Muscle of leg (tissue), 11 donors: ENCODE measurements around the gene DCTPP1. TPM values are rescaled to one million over a fixed set of nuclear protein-coding genes. Genes with fewer than 3 reads are reported as not detected.
A peak's percentile ranks its signal among the peaks of the same experiment; 100 is the strongest.
"Not testable (repeated sequence)": the region's sequence is repeated elsewhere in the genome, so short reads cannot be mapped to it uniquely, and the experiment has no call there.

Source experiments
- DNase-seq: peaks from one replicate; pipeline ENCODE4 v3.0.0; 2013
- H3K27ac ChIP-seq: one replicate; pipeline ENCODE4 v1.5.1; 2013; ENCODE audit warnings: mild to moderate bottlenecking, low read length, control low read depth
- H3K27me3 ChIP-seq: one replicate; pipeline ENCODE4 v1.6.1; 2013; ENCODE audit warnings: low read length; ENCODE audit not compliant: control insufficient read depth, insufficient read depth
- H3K36me3 ChIP-seq: one replicate; pipeline ENCODE4 v1.6.1; 2013; ENCODE audit warnings: low read length; ENCODE audit not compliant: control insufficient read depth, insufficient read depth
- H3K4me1 ChIP-seq: one replicate; pipeline ENCODE4 v1.6.1; 2013; ENCODE audit warnings: low read length; ENCODE audit not compliant: control insufficient read depth, insufficient read depth
- H3K4me3 ChIP-seq: one replicate; pipeline ENCODE4 v1.5.1; 2013; ENCODE audit warnings: low read length, control low read depth
- H3K9me3 ChIP-seq: replicated peaks from 2 replicates; pipeline ENCODE4 v1.6.1; 2013; ENCODE audit warnings: low read depth, low read length; ENCODE audit not compliant: control insufficient read depth
- WGBS: methylation state at CpG from one replicate; pipeline ENCODE4 v1.1.5; 2013; ENCODE audit warnings: missing lambda C conversion rate; ENCODE audit not compliant: insufficient coverage; 5-methylcytosine and 5-hydroxymethylcytosine counted together
- polyA plus RNA-seq, 8 donors: library from polyadenylated mRNA; unstranded; fragments of 120-200 nt; gene quantifications; one replicate each; pipeline versions ENCODE4 v1.2.1 to v1.2.3, GENCODE V29; 2013; ENCODE audit warnings: inconsistent platforms in 1 of 8, low replicate concordance in 1 of 8; ENCODE audit not compliant: insufficient read length in 8 of 8, insufficient read depth in 1 of 8
- total RNA-seq: library from RNA; stranded (reverse); fragments of 120-200 nt; gene quantifications from one replicate; pipeline ENCODE4 v1.2.4, GENCODE V29; 2013

The DCTPP1 gene
- total and polyA plus RNA-seq, 9 donors: 13.0 to 36.5 (median 33.7) TPM

DNA sequence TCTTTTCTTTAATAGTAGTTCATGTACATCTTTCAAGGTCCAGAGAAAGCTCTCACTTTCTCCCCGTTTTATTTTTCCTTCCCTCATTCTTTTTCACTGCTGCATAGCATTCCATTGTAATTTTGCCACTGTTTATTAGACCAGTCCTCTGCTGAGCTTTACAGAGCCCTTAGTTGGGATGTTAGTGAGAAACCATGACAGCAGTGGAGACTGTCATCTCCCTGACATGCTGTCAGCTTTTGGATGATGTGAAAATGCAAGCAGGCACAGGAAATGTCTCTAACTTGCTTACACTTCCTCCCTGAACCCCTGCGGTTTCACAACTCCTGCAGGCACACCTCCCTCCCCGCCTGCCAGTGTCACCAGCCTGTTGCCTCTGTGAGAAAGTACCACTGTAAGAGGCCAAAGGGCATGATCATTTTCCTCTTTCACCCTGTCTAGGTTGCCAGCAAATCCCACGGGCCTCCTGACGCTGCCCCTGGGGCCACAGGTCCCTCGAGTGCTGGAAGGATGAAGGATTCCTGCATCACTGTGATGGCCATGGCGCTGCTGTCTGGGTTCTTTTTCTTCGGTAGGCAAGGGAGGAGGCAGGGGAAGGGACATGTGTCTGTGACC is 42.6 kb upstream of the DCTPP1 start, which contains the start of gene ITGAL:
TSS of gene ITGAL (plus strand) at position 415 of the 615 bp plus-strand sequence. CDS start at position 511, 96 bp downstream.
- peak; percentile 48 for DNase-seq
- Histone ChIP-seq H3K36me3 (no peaks in the 10 kb centered on the region), H3K9me3 (no peaks in the 10 kb centered on the region), H3K4me3 (peak within 1 kb of the TSS; percentile 30), H3K27ac (no peak within 1 kb of the TSS), H3K4me1 (no peaks in the 10 kb centered on the region), H3K27me3 (peaks cover 31% of the 10 kb centered on the region)
- WGBS: 67% methylated on average over 7 of the region's 8 CpGs

DNA sequence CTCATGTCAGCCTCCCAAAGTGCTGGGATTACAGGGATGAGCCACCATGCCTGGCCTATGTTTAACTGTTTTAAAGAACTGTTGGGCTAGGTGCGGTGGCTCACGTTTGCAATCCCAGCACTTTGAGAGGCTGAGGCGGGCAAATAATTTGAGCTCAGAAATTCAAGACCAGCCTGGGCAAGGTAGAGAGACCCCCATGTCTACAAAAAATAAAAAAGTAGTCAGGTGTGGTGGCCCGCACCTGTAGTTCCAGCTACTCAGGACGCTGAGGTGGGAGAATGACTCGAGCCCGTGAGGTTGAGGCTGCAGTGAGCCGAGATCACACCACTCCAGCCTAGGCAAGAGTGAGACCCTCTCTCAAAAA is 40.8 kb upstream of the DCTPP1 start:
- no peaks in the 10 kb centered on the region for H3K4me1 ChIP-seq
- WGBS: 79% methylated on average over 3 of the region's 8 CpGs

DNA sequence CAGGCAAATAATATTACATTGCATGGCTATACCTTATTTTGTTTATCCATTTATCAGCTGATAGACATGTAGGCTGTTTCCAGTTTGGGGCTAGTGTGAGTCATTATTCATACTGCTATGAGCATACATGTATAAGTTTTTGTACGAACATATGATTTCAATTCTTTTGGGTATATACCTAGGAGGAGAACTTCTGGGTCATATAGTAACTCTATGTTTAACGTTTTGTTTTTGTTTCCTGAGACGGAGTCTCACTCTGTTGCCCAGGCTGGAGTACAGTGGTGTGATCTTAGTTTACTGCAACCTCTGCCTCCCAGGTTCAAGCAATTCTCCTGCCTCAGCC is 40.3 kb upstream of the DCTPP1 start:
- peaks cover 27% of the 10 kb centered on the region for H3K27me3 ChIP-seq
- H3K36me3 ChIP-seq: no peaks in the 10 kb centered on the region
- H3K4me1 ChIP-seq: no peaks in the 10 kb centered on the region
- WGBS: no CpG with 5 or more reads among the region's 3 CpGs
- no peaks in the 10 kb centered on the region for H3K9me3 ChIP-seq
- no peak overlapping the region for H3K27ac ChIP-seq
- H3K4me3 ChIP-seq: no peak overlapping the region
- no peak for DNase-seq

More for the DNA sequence above, 40.8 kb upstream of the DCTPP1 start:
- Histone ChIP-seq H3K27ac (no peak overlapping the region), H3K27me3 (peaks cover 29% of the 10 kb centered on the region), H3K9me3 (no peaks in the 10 kb centered on the region), H3K4me3 (no peak overlapping the region), H3K36me3 (no peaks in the 10 kb centered on the region)
- no peak for DNase-seq

DNA sequence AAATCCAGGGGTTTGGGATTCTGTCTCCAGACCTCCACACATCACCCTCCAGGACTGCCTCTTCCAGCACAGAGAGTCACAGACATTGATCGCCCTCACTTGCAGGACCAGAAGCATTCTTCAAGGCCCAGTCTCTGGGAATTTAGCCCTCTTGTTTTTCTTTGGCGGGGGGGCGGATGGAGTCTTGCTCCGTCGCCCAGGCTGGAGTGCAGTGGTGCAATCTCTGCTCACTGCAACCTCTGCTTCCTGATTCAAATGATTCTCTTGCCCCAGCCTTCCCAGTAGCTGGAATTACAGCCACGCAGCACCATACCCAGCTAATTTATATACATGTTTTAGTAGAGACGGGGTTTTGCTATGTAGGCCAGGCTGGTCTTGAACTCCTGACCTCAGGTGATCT is 34.2 kb upstream of the DCTPP1 start:
- 81% methylated on average over 6 of the region's 7 CpGs for WGBS
- peaks cover 3% of the 10 kb centered on the region for H3K4me1 ChIP-seq
- no peaks in the 10 kb centered on the region for H3K9me3 ChIP-seq
- DNase-seq: no peak
- H3K27ac ChIP-seq: no peak overlapping the region
- H3K36me3 ChIP-seq: no peaks in the 10 kb centered on the region
- H3K27me3 ChIP-seq: no peaks in the 10 kb centered on the region
- H3K4me3 ChIP-seq: no peak overlapping the region

DNA sequence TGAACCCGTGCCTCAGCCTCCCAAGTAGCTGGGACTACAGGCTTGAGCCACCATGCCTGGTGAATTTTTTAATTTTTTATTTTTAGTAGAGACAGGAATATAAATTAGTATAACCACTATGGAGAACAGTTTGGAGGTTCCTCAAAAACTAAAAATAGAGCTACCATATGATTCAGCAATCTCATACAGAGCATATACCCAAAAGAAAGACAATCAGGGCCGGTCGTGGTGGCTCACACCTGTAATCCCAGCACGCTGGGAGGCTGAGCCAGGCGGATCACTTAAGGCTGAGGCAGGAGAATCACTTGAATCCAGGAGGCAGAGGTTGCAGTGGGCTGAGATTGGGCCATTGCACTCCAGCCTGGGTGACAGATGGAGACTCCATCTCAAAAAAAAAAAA is 31.6 kb upstream of the DCTPP1 start:
- not testable (repeated sequence) for H3K27ac ChIP-seq, H3K4me1 ChIP-seq, H3K27me3 ChIP-seq, H3K36me3 ChIP-seq, H3K4me3 ChIP-seq, H3K9me3 ChIP-seq, DNase-seq
- WGBS: 97% methylated on average over 4 of the region's 5 CpGs

DNA sequence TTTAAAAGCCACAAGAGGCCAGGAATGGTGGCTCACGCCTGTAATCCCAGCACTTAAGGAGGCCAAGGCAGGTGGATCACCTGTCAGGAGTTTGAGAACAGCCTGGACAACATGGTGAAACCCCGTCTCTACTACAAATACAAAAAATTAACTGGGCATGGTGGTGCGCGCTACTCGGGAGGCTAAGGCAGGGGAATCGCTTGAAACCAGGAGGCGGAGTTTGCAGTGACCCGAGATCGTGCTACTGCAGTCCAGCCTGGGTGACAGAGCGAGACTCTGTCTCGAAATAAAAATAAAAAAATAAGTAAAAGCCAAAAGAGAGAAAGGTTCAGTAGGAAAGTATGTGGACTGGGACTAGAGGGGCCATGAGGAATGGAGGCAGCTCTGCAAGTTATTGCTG is 29.6 kb upstream of the DCTPP1 start:
- WGBS: 67% methylated on average over 8 of the region's 11 CpGs
- Histone ChIP-seq H3K9me3 (no peaks in the 10 kb centered on the region), H3K4me1 (peaks cover 7% of the 10 kb centered on the region), H3K27ac (no peak overlapping the region), H3K36me3 (no peaks in the 10 kb centered on the region), H3K27me3 (no peaks in the 10 kb centered on the region), H3K4me3 (no peak overlapping the region)
- no peak for DNase-seq

DNA sequence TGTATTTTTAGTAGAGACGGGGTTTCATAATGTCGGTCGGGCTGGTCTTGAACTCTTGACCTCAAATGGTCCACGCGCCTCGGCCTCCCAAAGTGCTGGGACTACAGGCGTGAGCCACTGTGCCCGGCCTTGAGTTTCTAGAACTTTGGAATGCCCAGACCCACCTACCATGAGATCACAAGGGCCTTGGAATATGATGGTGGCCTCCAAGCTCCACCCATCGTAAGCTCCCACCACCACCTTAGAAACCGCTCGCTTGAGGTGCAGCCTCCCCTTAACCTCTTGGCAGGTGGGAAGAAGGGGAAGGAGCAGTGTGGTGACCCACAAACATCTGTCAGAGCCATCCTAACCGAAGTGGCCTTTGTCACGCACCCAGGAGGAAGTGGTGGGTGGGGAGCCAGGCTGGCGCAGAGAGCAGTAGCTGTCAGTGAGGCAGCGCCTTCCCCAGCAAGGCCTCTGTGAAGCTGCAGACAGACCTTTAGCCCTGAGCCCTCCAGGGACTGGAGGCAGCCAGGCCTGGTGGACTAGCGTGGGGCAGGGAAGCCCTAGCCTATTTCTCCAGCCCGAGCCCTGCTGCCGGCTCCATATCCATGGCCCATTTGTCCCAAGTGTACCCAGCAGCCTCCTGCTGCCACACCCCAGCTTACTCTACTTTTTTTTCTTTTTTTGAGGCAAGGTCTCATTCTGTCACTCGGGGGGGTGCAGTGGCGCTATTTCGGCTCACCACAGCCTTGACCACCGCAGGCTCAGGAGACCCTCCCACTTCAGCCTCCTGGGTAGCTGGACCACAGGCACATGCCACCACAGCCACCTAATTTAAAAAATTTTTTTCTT is 28.9 kb upstream of the DCTPP1 start:
- peak; percentile 30 for DNase-seq

DNA sequence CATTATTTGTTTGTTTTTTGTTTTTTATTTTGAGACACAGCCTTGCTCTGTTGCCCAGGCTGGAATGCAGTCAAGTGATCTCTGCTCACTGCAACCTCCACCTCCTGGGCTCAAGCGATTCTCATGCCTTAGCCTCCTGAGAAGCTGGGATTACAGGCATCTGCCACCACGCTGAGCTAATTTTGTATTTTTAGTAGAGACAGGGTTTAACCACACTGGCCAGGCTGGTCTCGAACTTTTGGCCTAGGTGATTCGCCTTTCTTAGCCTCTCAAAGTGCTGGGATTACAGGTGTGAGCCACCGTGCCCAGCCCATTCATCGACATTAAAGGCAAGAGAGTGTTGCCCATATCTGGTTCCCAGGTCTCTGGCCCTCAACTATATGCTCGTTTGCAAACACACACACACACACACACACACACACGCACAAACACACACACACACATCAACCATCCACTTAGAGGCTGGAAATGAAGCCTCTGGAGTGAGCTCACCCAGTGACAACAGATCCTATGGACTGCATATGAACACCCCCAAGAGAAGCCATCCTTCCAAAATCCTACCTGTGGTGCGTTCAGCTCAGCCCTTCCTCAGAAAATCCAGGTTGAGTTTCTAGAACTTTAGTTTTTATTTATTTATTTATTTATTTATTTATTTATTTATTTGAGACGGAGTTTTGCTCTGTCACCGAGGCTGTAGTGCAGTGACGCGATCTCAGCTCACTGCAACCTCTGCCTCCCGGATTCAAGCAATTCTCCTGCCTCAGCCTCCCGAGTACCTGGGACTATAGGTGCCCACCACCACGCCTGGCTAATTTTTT is 28.1 kb upstream of the DCTPP1 start:
- Histone ChIP-seq H3K4me1 (peaks cover 7% of the 10 kb centered on the region), H3K27me3 (no peaks in the 10 kb centered on the region), H3K4me3 (no peak overlapping the region), H3K36me3 (no peaks in the 10 kb centered on the region), H3K27ac (no peak overlapping the region), H3K9me3 (no peaks in the 10 kb centered on the region)
- no peak for DNase-seq
- WGBS: 87% methylated on average over 10 of the region's 16 CpGs

More for the DNA sequence above, 28.9 kb upstream of the DCTPP1 start:
- no peaks in the 10 kb centered on the region for H3K9me3 ChIP-seq
- H3K4me3 ChIP-seq: no peak overlapping the region
- H3K36me3 ChIP-seq: no peaks in the 10 kb centered on the region
- WGBS: 69% methylated on average over 19 of the region's 22 CpGs
- H3K27me3 ChIP-seq: no peaks in the 10 kb centered on the region
- H3K4me1 ChIP-seq: peaks cover 7% of the 10 kb centered on the region
- H3K27ac ChIP-seq: no peak overlapping the region

DNA sequence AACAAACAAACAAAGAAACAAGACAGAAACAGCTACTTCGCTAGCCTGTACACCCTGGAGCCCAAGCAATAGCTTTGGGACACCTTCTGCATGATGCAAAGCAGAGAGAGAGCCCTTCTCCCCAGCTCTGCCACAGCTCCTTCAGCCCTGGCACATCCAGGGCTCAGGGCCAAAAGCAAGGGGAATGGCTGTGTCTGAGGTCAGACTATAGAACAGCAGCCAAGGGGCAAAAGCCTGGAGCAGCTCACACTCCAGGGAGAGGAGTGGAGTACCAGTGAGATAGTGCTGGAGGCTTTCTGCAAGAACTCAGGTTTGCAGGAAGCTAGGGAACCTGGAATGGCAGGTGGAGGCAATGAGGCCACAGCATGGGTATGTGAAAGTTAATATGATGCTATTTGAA is 27.4 kb upstream of the DCTPP1 start:
- Histone ChIP-seq H3K36me3 (no peaks in the 10 kb centered on the region), H3K27ac (no peak overlapping the region), H3K4me3 (no peak overlapping the region), H3K4me1 (peaks cover 7% of the 10 kb centered on the region), H3K27me3 (no peaks in the 10 kb centered on the region), H3K9me3 (no peaks in the 10 kb centered on the region)
- no CpG with 5 or more reads among the region's 1 CpG for WGBS
- DNase-seq: no peak

DNA sequence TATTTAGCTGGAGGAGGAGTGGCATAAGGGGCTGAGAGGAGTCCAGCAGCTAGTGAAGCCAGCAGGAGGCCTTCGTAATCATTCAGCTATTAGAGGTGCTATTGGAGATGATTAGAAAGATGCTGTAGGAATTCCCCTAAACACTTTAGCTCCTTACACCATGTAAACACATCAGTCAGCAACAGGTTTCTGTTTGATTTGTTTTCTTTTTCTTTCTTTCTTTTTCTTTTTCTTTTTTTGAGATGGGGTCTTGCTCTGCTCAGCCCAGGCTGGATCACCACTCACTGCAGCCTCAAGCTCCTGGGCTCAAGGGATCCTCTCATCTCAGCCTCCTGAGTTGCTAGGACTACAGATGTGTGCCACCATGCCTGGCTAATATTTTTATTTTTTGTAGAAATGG is 26.5 kb upstream of the DCTPP1 start:
- Histone ChIP-seq H3K27me3 (no peaks in the 10 kb centered on the region), H3K36me3 (no peaks in the 10 kb centered on the region), H3K27ac (no peak overlapping the region), H3K9me3 (no peaks in the 10 kb centered on the region), H3K4me3 (no peak overlapping the region), H3K4me1 (peaks cover 7% of the 10 kb centered on the region)
- DNase-seq: no peak
- WGBS: no CpG with 5 or more reads among the region's 1 CpG
